Prostate gland (tissue), 2 donors: Measurements from ENCODE around the gene GPR162.

Source experiments
- POLR2A ChIP-seq: fragments of 450-650 bp; IDR thresholded peaks from one replicate; pipeline ENCODE4 v1.6.1; 2016; ENCODE audit warnings: antibody characterized with exemption, mild to moderate bottlenecking
- POLR2AphosphoS5 ChIP-seq: sonication (generic); formaldehyde crosslinking; IDR thresholded peaks from one replicate; pipeline ENCODE4 v1.6.1; 2017; ENCODE audit warnings: antibody characterized with exemption
- TF ChIP-seq, protein P1 (sequence below), 4 experiments: fragments of 200-600 bp in 2 of 4; fragments of 450-650 bp in 2 of 4; sonication (generic) in 2 of 4; IDR thresholded peaks; 1 replicate in 3 of 4; 2 replicates in 1 of 4; pipeline ENCODE4 v1.5.1; 2016 to 2019; ENCODE audit warnings: antibody characterized with exemption in 4 of 4, mild to moderate bottlenecking in 2 of 4, moderate library complexity in 2 of 4

DNA sequence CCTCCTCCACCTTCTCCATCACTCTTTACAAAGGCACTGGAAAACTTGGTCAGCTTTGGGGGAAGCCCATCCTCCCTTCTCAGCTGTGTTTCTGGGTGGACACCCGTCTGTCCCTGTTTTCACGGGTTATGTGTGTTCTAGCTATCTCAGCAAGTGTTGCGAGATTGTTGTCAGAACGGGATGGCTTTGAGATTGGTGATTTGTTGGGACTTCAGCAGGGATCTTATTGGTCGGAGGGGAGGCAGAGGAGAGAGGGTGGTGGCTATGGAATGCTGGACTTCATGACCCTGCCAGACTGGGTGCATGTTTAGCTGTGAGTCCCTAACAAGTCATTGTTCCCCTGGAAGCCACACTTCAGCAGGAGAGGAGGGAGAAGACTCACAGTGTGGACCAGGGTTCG is 32.4 kb downstream of the GPR162 start:
- no peak for TF ChIP-seq POLR2AphosphoS5
- TF ChIP-seq, protein P1, sequence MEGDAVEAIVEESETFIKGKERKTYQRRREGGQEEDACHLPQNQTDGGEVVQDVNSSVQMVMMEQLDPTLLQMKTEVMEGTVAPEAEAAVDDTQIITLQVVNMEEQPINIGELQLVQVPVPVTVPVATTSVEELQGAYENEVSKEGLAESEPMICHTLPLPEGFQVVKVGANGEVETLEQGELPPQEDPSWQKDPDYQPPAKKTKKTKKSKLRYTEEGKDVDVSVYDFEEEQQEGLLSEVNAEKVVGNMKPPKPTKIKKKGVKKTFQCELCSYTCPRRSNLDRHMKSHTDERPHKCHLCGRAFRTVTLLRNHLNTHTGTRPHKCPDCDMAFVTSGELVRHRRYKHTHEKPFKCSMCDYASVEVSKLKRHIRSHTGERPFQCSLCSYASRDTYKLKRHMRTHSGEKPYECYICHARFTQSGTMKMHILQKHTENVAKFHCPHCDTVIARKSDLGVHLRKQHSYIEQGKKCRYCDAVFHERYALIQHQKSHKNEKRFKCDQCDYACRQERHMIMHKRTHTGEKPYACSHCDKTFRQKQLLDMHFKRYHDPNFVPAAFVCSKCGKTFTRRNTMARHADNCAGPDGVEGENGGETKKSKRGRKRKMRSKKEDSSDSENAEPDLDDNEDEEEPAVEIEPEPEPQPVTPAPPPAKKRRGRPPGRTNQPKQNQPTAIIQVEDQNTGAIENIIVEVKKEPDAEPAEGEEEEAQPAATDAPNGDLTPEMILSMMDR (IDR thresholded peaks at IDR 0.05): no peak
- TF ChIP-seq POLR2A: no peak
